Activated T-cell treated with anti-CD3 and anti-CD28 coated beads, Interleukin-2, amount 50 U/mL, for 4 hours (primary cell): ENCODE measurements around the gene NISCH. TPM values are rescaled to one million over a fixed set of nuclear protein-coding genes. Genes with fewer than 3 reads are reported as not detected.
A peak's percentile ranks its signal among the peaks of the same experiment; 100 is the strongest.

Experiments used
- ATAC-seq, 2 donors: fragments of 200-7000 bp; cut with Tn5 transposase; one replicate each; pipeline ENCODE4 v1.10.0; 2021
- DNase-seq: peaks from one replicate; pipeline ENCODE4 v3.0.0-alpha.2; 2020
- H3K27me3 Mint-ChIP-seq: one replicate; pipeline ENCODE4 v1.8.0; 2021; ENCODE audit warnings: low read depth, mixed read lengths
- H3K36me3 Mint-ChIP-seq: one replicate; pipeline ENCODE4 v1.8.0; 2022; ENCODE audit warnings: mixed read lengths; ENCODE audit not compliant: insufficient read depth
- H3K4me1 Mint-ChIP-seq: one replicate; pipeline ENCODE4 v1.8.0; 2021; ENCODE audit warnings: low read depth, mixed read lengths
- H3K4me3 Mint-ChIP-seq: one replicate; pipeline ENCODE4 v1.8.0; 2021; ENCODE audit warnings: mild to moderate bottlenecking, moderate library complexity, mixed read lengths
- H3K9me3 Mint-ChIP-seq: one replicate; pipeline ENCODE4 v1.8.0; 2021; ENCODE audit warnings: mixed read lengths
- total RNA-seq, 3 donors: library from RNA; stranded (reverse); gene quantifications; one replicate each; pipeline ENCODE4 v1.2.1, GENCODE V29; 2021

The NISCH gene
- total RNA-seq, 3 donors from 2014 or later: 60.2 to 69.1 (median 67.9) TPM

DNA sequence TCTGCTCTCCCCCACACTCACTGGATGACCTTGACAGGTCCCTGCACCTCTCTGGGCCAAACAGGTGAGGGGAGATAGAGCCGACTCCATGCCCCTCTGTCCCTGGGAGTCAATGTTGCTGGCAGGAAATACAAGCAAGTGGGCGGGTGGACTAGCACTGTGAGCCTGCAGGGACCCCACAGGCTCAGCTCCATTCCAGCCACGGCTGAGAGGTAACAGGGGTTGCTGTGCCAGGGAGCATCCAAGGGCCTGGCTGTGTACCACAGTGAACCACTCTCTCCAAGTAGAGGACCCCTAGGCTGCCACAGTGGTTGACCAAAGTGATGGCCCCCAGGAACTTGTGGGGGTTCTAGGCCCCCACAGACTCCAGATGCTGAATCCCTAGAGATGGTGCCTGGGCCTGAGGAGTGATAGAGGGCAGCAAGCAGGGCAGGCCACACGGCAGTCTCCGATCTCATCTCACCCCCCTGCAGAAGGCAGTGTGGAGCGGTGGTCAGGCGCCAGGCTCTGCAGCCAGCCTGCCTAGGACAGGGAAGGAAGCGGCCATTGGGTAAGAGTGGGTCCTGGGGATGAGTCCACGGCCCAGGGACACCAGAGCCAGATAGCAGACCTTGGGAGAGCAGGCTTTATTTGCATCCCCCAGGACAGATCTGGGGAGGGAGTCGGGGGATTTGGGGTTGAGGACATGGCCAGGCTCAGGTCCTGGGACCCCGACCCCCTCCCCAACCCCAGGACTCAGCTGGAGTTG is 4.7 kb upstream of the NISCH start:
- ATAC-seq: no peak
- no peak overlapping the region for H3K4me3 Mint-ChIP-seq
- no peaks in the 10 kb centered on the region for H3K36me3 Mint-ChIP-seq

DNA sequence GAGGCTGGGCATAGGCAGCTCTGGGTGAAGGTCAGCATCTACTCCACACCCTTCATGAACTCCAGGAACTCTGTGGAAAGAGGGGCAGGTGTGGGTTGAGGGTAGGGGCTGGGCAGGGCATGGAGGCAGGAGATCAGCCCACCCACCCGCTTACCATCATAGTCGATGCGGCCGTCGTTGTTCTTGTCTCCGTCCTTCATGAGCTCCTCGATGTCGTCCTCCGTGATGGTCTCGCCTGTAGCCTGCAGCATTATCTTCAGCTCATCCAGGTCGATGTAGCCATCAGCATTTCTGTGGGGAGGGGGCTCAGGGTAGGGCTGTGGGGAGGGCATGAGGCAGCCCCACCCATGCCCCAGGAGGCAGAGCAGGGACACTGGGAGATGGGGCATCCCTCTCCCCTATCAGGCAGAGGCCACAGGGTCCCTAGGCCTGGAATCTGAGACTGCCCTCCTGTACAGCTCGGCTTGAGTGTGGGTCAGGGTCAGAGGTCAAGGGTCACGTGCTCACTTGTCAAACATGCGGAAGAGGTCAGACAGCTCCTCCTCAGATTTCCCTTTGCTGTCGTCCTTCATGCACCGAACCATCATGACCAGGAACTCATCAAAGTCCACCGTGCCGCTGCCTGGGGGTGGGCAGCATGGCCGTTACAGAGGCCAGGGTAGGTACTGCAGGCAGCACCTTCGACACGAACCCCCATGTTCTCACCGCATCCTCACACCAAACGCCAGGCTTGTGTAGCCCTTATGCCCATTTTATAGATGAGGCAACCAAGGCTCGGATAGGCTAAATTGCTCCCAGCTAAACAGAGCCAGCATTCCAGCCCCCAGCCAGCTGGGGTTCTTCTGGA is 3.9 kb upstream of the NISCH start:
- no peaks in the 10 kb centered on the region for H3K36me3 Mint-ChIP-seq
- ATAC-seq (no peak), DNase-seq (no peak)
- no peak overlapping the region for H3K4me3 Mint-ChIP-seq
- peaks cover 24% of the 10 kb centered on the region for H3K4me1 Mint-ChIP-seq
- no peaks in the 10 kb centered on the region for H3K9me3 Mint-ChIP-seq
- H3K27me3 Mint-ChIP-seq: no peaks in the 10 kb centered on the region

More for the DNA sequence above, 4.7 kb upstream of the NISCH start:
- peaks cover 20% of the 10 kb centered on the region for H3K4me1 Mint-ChIP-seq
- no peak for DNase-seq
- H3K9me3 Mint-ChIP-seq: no peaks in the 10 kb centered on the region
- no peaks in the 10 kb centered on the region for H3K27me3 Mint-ChIP-seq

DNA sequence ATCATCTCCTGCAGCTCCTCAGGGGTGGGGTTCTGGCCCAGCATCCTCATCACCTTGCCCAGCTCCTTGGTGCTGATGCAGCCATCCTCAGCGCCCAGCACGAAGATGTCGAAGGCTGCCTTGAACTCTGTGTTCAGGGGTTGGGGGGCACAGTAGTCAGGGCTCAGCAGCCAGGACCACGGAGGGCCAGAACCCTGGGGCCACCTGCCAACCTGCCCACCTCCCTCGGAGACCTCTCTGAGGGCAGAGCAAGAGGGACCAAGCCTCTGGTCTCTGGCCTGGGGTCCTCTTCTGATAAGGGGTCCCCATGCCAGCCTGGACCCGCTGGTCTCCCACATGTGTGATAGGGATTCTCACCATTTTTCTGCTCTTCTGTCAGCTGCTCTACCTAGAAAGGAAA is 3.3 kb upstream of the NISCH start:
- ATAC-seq (no peak), DNase-seq (no peak)
- Mint-ChIP-seq H3K27me3 (no peaks in the 10 kb centered on the region), H3K9me3 (no peaks in the 10 kb centered on the region), H3K4me1 (peaks cover 28% of the 10 kb centered on the region), H3K36me3 (no peaks in the 10 kb centered on the region), H3K4me3 (no peak overlapping the region)

DNA sequence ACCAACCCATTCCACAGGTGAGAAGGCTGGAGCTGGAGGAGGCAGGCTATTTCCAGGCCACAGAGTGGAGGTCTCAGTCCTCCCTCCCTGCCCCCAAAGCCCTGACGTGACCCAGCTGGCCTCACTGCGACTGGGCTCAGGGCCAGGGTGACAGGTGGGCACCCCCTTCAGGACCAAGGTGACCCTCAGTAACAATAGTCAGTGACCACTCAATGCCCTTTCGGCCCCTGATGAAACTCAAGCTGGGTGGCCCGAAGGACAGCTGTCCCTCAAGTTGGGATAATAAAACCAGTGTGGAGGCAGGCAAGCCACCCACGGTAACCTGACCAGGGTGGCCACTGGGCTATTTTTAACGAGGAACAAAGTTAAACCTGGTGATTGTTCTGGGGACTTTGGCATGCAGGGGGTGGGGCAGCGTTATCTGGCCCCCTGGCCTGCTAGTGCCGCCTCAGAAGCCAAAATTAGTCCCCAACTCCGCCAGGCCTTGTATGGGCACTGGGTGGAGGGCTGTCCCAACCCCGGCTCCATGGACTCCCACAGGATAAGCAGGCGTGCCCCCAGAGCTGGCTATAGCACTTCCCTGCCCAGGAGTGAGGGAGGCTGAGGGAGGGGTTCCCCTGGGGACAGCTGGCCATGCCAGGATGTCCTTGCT is 2.7 kb upstream of the NISCH start:
- no peaks in the 10 kb centered on the region for H3K9me3 Mint-ChIP-seq
- no peak overlapping the region for H3K4me3 Mint-ChIP-seq

DNA sequence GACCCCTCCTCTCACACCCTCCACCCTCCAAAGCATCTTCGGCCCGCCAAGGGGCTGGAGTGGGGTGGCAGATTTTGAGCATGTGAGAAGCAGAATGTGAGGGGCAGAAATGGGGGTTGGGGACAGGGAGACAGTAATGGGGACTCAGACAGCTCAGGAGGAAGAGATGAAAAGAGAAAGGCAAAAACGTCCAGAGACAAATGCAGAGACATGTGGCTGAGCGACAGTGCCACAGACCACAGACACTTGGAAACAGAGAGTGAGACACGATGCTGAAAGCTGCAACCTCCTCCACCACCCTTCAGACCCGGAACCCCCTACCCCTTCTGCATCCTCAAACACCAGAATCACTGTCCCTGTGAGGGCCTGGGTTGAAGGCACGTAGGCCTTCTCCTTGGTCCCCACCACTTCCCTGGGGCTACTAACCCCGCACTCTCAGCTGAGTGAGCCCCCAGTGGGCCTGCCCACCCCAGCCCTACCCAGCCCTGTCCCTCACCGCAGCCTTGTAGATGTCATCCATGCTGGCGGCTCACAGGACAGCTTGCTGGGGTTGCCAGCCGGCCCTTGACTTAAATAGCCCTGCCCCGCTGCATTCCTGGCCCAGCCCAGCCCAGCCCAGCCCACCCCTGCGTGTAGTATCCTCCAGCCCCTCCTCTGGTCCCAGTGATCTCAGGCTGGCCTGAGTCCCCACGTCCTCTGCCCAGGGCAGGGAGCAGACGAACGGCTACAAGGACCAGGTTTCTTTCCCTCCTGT is 1.7 kb upstream of the NISCH start, which contains the start of gene TNNC1:
Gene TNNC1 (minus strand): TSS at position 546 of the 754 bp plus-strand sequence. CDS start 26 bp downstream, at position 520.
- peaks cover 38% of the 10 kb centered on the region for H3K4me1 Mint-ChIP-seq
- no peaks in the 10 kb centered on the region for H3K27me3 Mint-ChIP-seq

More for the DNA sequence above, 2.7 kb upstream of the NISCH start:
- DNase-seq: no peak
- Mint-ChIP-seq H3K4me1 (peaks cover 31% of the 10 kb centered on the region), H3K27me3 (no peaks in the 10 kb centered on the region), H3K36me3 (no peaks in the 10 kb centered on the region)
- no peak for ATAC-seq

DNA sequence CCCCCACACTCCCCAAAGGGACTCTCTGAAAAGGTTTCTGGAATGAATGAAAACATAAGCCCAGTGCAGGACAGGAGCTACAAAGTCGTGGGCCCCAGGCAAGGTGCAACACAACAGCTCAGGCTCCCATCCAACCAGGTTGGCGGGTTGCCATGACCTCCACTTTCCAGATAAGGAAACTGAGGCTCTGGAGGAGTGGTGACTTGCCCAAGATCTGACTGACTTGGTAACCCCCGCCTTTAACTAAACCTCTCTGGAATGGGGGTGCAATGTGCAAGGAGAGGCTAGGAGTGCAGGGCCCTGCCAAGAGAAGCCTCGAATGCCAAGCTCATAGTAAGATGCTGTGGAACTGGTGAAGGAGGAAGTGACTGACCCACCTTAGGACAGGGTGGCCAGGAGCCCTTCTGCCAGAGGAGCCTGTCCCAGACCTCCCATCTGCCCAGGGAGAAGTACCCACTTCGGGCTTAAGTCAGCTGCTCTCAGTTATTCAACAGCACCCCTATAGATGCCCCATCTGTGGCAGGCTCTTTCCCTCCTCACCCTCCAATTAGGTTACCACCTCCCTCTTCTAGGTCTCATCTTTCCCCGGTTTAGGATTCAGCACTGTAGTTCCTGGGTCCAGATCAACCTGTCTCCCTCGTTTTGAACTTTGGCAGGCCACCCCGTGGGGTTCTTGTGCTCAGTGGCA is 1.0 kb upstream of the NISCH start:
- H3K4me1 Mint-ChIP-seq: peaks cover 38% of the 10 kb centered on the region

More for the DNA sequence above, 1.7 kb upstream of the NISCH start, which contains the start of gene TNNC1:
- Mint-ChIP-seq H3K9me3 (no peaks in the 10 kb centered on the region), H3K36me3 (peaks cover 6% of the 10 kb centered on the region), H3K4me3 (peak within 1 kb of the TSS; percentile 87)
- no peak for DNase-seq
- no peak for ATAC-seq

DNA sequence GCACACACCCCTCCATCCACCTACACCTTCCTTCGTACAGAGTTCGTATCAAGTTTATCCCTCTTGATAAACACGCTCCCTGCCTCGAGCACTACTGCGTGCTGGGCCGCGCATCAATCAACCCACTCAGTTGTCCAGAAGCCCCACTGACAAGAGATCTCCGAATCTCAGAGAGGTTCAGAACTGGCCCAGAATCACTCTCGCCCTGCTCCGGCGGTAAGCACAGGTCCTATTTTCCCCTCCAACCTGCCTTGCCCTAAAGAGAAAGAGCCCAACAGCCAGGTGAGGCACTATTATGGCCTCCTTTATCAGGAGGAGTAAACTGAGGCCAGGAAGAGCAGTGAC is 494 bp upstream of the NISCH start:
- Mint-ChIP-seq H3K4me1 (peaks cover 38% of the 10 kb centered on the region), H3K9me3 (no peaks in the 10 kb centered on the region), H3K27me3 (no peaks in the 10 kb centered on the region), H3K36me3 (peaks cover 8% of the 10 kb centered on the region), H3K4me3 (peak overlapping the region; percentile 87)
- ATAC-seq (peak; percentile 3 to 5), DNase-seq (no peak)

More for the DNA sequence above, 1.0 kb upstream of the NISCH start:
- ATAC-seq (no peak), DNase-seq (no peak)
- H3K27me3 Mint-ChIP-seq: no peaks in the 10 kb centered on the region
- peaks cover 8% of the 10 kb centered on the region for H3K36me3 Mint-ChIP-seq
- peak overlapping the region; percentile 87 for H3K4me3 Mint-ChIP-seq
- no peaks in the 10 kb centered on the region for H3K9me3 Mint-ChIP-seq

DNA sequence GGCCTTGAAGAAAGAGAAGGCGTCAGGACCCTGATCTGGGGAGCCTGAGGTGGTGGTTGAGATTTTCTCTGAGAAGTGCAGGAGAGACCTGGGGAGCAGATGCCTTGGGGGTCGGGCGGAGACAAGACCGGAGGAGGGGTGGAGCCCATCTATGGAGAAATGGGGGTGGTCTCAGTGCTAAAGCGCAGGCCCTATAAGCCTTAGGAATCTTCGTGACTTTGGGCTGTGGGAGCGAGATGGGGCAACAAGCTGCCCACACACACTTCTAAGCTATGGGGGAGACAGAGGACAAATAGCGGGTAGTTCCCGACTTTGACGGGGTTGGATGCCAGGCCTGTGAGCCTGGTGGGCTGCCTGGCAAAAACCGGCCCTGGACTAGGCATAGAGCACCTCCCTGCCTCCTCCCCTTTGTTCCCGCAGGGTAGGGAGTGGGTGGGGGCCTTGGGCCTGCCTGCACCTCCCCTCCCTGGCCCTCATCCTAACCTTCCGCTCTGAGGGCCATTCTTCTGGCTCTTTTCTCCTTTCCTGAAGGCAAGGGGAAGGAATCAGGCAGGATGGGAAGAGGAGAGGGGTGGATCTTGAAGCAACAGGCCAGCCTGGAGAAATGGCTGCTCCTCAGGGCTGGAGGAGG is 880 bp downstream of the NISCH start:
- ATAC-seq: no peak

DNA sequence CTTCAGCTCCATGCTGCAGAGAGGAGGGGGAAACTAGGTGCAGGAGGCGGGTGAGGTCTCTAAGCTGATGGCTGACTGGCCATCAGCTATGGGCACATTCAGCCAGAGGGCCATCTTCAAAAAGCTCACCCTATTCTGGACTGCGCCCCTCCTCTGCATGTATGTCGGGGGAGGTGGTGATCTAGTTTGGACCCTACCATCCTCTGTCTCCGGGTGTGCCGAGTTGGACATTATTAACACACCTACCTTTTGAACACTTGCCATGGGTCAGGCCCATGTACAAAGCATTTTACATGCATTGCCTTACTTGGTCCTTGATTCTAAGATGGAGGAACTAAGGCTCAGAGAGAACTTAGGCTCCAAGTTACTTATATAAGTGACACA is 1.4 kb downstream of the NISCH start:
- Mint-ChIP-seq H3K9me3 (no peaks in the 10 kb centered on the region), H3K36me3 (peaks cover 13% of the 10 kb centered on the region), H3K4me1 (peaks cover 38% of the 10 kb centered on the region), H3K27me3 (no peaks in the 10 kb centered on the region), H3K4me3 (peak overlapping the region; percentile 87)
- no peak for ATAC-seq
- DNase-seq: no peak

More for the DNA sequence above, 880 bp downstream of the NISCH start:
- H3K36me3 Mint-ChIP-seq: peaks cover 13% of the 10 kb centered on the region
- H3K4me1 Mint-ChIP-seq: peaks cover 38% of the 10 kb centered on the region
- no peak for DNase-seq
- peak overlapping the region; percentile 87 for H3K4me3 Mint-ChIP-seq
- no peaks in the 10 kb centered on the region for H3K27me3 Mint-ChIP-seq
- no peaks in the 10 kb centered on the region for H3K9me3 Mint-ChIP-seq

DNA sequence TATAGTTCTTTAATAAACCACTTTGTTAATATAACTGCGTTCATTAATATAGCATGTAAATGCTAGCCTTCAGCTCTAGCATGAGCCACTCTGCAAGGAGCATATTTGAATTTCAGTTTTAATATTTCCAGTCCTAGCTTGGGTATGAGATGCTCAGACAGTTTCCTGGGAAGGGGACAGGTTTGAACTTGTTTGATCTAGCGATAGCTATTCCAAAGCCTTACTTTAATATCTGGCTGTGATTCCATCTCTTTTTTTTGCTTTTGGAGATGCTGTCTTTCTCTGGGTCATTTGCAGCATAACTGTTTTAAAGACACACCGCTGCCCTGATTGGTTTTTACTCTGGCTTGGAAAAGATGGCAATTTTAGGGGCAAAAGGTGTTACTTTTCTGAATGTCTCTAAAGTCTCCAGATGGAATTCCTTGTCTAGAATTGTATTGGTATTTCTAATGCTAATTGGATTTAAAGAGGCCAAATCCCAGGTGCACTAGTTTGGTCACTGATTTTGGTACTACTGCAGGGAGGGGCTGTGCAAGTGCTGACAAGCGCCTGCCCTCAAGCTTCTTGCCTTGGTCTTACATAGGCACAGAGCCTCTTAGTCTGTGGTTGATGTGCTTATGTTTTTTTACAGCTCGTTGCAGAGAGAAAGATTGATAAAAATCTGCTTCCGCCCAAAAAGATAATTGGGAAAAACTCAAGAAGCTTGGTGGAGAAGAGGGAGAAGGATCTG is 2.8 kb downstream of the NISCH start:
- ATAC-seq (no peak), DNase-seq (no peak)
- no peaks in the 10 kb centered on the region for H3K9me3 Mint-ChIP-seq
- H3K27me3 Mint-ChIP-seq: no peaks in the 10 kb centered on the region
- H3K4me1 Mint-ChIP-seq: peaks cover 43% of the 10 kb centered on the region
- peaks cover 16% of the 10 kb centered on the region for H3K36me3 Mint-ChIP-seq
- H3K4me3 Mint-ChIP-seq: no peak overlapping the region

DNA sequence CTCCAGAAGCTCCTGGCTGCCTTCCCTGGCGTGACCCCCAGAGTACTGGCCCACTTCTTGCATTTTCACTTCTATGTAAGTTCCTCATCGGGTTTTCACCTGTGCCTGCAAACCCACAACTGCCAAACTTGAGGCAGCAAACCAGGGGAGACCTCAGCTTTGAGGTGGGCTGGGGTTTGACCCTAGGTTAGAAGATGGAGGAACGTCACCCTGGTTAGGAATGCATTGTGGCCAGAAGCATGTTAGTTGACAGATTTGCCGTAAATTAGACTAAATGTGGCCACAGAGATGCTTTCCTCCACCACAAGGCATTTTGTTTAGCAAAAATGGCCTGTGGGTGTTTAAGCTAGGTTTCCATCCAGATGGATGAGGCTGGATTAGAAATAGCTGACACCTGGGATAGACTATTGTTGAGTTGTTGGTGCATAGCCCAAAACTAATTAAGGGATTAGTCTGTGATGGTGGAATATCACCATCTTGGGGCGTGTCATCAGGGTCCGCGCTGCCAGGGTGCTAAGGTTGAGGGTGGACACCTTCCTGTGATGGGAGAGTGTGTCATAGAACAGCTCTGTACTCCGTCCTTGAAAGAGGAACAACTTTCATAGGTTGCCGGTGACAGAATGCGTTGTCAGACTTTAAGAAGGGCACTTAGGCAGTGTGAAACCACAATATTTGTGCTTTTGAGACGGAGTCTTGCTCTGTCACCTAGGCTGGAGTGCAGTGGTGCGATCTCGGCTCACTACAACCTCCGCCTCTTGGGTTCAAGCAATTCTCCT is 3.6 kb downstream of the NISCH start:
- DNase-seq (no peak), ATAC-seq (no peak)
- Mint-ChIP-seq H3K4me3 (no peak overlapping the region), H3K36me3 (peaks cover 16% of the 10 kb centered on the region), H3K27me3 (no peaks in the 10 kb centered on the region), H3K9me3 (no peaks in the 10 kb centered on the region), H3K4me1 (peaks cover 40% of the 10 kb centered on the region)

DNA sequence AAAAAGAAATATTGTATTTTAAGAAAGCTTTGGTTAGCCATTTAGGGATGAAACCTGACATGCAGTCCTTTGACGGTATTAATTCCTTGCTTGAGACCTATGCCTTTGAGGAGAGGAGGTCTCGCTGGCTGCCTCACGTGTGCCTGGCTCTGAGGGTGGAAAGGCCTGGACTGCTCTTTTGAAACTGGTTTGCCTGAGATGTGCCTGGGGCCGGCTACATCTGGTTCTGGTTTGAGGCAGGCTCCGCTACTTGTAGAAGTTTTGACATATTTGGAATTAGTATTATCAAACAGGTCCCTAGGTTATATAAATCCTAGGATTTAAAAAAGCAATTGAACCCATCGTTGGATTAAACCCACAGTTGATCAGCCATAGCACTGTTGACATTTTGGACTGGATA is 6.5 kb downstream of the NISCH start:
- Mint-ChIP-seq H3K4me1 (peaks cover 23% of the 10 kb centered on the region), H3K9me3 (no peaks in the 10 kb centered on the region), H3K27me3 (no peaks in the 10 kb centered on the region), H3K4me3 (no peak overlapping the region), H3K36me3 (peaks cover 16% of the 10 kb centered on the region)
- no peak for DNase-seq
- ATAC-seq: no peak
